Measurements from ENCODE around the gene GAB2.

DNA sequence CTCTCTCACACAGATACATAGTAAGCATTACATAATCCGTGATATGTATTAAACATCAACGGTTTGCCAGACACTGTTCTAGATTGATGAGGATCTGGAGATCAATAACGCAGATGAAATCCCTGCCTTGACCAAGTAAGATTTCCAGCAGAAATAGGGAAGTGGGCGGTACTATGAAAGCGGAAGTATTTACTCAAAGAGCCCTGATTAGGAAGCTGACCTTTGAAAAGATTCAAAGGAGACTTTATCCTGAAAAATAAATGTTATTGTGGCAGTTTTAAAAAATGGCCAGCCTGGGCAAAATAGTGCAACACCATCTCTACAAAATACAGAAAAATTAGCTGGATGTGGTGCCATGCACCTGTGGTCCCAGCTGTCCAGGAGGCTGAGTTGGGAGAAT is 26.8 kb downstream of the GAB2 start:
- TF ChIP-seq CTCF (IDR thresholded peaks at IDR 0.05) (no peak), POLR2A (IDR thresholded peaks at IDR 0.05) (no peak)
